Stromal cell of bone marrow (primary cell): ENCODE data around the gene KCNV2.
"Not testable (repeated sequence)": the region's sequence is repeated elsewhere in the genome, so short reads cannot be mapped to it uniquely, and the experiment has no call there.

Source experiments
- DNase-seq: peaks from one replicate; pipeline ENCODE4 v3.0.0-alpha.2; 2012; ENCODE audit warnings: low read depth

The KCNV2 gene

GRCh38 chr9:2717385-2717784 is at the start of gene KCNV2:
Gene KCNV2 (plus strand): TSS chr9:2717510. CDS start chr9:2717740, 230 bp downstream.
- no peak for DNase-seq

- no peak for DNase-seq
Measured at GRCh38 chr9:2673161-2673560, 44.1 kb upstream of the KCNV2 start.

- DNase-seq: no peak
Measured at GRCh38 chr9:2674141-2674824, 43.0 kb upstream of the KCNV2 start.

- no peak for DNase-seq
Measured at GRCh38 chr9:2675834-2676233, 41.5 kb upstream of the KCNV2 start.

GRCh38 chr9:2676466-2676865 is 40.8 kb upstream of the KCNV2 start:
- DNase-seq: no peak

- no peak for DNase-seq
Measured at GRCh38 chr9:2677915-2678889, 39.1 kb upstream of the KCNV2 start.

GRCh38 chr9:2679011-2679410 is 38.3 kb upstream of the KCNV2 start:
- DNase-seq: no peak

GRCh38 chr9:2681981-2682380 is 35.3 kb upstream of the KCNV2 start:
- DNase-seq: no peak

- DNase-seq: no peak
Measured at GRCh38 chr9:2686911-2687310, 30.4 kb upstream of the KCNV2 start.

GRCh38 chr9:2688636-2689035 is 28.7 kb upstream of the KCNV2 start:
- no peak for DNase-seq

GRCh38 chr9:2691212-2691611 is 26.1 kb upstream of the KCNV2 start:
- DNase-seq: no peak

GRCh38 chr9:2691626-2692025 is 25.7 kb upstream of the KCNV2 start:
- DNase-seq: peak; percentile 3

GRCh38 chr9:2693056-2693455 is 24.3 kb upstream of the KCNV2 start:
- no peak for DNase-seq

GRCh38 chr9:2697492-2697891 is 19.8 kb upstream of the KCNV2 start:
- DNase-seq: no peak

GRCh38 chr9:2700398-2700797 is 16.9 kb upstream of the KCNV2 start:
- DNase-seq: no peak

GRCh38 chr9:2700909-2701550 is 16.3 kb upstream of the KCNV2 start:
- no peak for DNase-seq

GRCh38 chr9:2704504-2704903 is 12.8 kb upstream of the KCNV2 start:
- no peak for DNase-seq

GRCh38 chr9:2707256-2707655 is 10.1 kb upstream of the KCNV2 start:
- not testable (repeated sequence) for DNase-seq

- DNase-seq: no peak
Measured at GRCh38 chr9:2709645-2710101, 7.6 kb upstream of the KCNV2 start.

- no peak for DNase-seq
Measured at GRCh38 chr9:2711716-2712115, 5.6 kb upstream of the KCNV2 start.

GRCh38 chr9:2718001-2718697 is 839 bp downstream of the KCNV2 start:
- no peak for DNase-seq

GRCh38 chr9:2718698-2719033 is 1.4 kb downstream of the KCNV2 start:
- no peak for DNase-seq
